Activated CD4-positive, alpha-beta memory T cell treated with anti-CD3 and anti-CD28 coated beads, Interleukin-2, amount 10 ng/mL, durations not matched to agents 7 days and 5 days (primary cell): ENCODE data around the gene TET2. TPM values are rescaled to one million over a fixed set of nuclear protein-coding genes. Genes with fewer than 3 reads are reported as not detected.

Source experiments
- CTCF ChIA-PET: fragments of 350-600 bp; sonication (Branson Sonifier 250); formaldehyde crosslinking; loops from one replicate; lab custom pipeline; 2021; ENCODE audit warnings: antibody characterized with exemption, inconsistent platforms; lab: Charles Lee
- POLR2A ChIA-PET: fragments of 350-600 bp; sonication (Branson Sonifier 250); formaldehyde crosslinking; loops from one replicate; lab custom pipeline; 2021; ENCODE audit warnings: antibody characterized with exemption; lab: Charles Lee
- DNase-seq: peaks from one replicate; pipeline ENCODE4 v3.0.0-alpha.2; 2020
- H3K27ac Mint-ChIP-seq: one replicate; pipeline ENCODE4 v1.8.0; 2021; ENCODE audit warnings: mild to moderate bottlenecking, mixed read lengths
- H3K27me3 Mint-ChIP-seq: one replicate; pipeline ENCODE4 v1.8.0; 2021; ENCODE audit warnings: mixed read lengths
- H3K36me3 Mint-ChIP-seq: one replicate; pipeline ENCODE4 v1.8.0; 2021; ENCODE audit warnings: low read depth, mixed read lengths
- H3K4me1 Mint-ChIP-seq: one replicate; pipeline ENCODE4 v1.8.0; 2021; ENCODE audit warnings: mixed read lengths
- H3K4me3 Mint-ChIP-seq: one replicate; pipeline ENCODE4 v1.8.0; 2021; ENCODE audit warnings: mild to moderate bottlenecking, mixed read lengths
- H3K9me3 Mint-ChIP-seq: one replicate; pipeline ENCODE4 v1.8.0; 2021; ENCODE audit warnings: mixed read lengths
- total RNA-seq, 2 experiments: library from RNA; stranded (reverse); gene quantifications; one replicate each; pipeline ENCODE4 v1.2.3, GENCODE V29; 2021

The TET2 gene
- total RNA-seq, 2 experiments from 2014 or later: 25.0 to 25.9 TPM

GRCh38 chr4:105127170-105127445 is 19.6 kb upstream of the TET2 start:
- H3K27ac Mint-ChIP-seq: no peak overlapping the region
- peaks cover 3% of the 10 kb centered on the region for H3K27me3 Mint-ChIP-seq
- H3K4me3 Mint-ChIP-seq: no peak overlapping the region
- H3K36me3 Mint-ChIP-seq: no peaks in the 10 kb centered on the region
- H3K4me1 Mint-ChIP-seq: no peaks in the 10 kb centered on the region
- ChIA-PET POLR2A (no interaction called here), CTCF (no interaction called here)
- H3K9me3 Mint-ChIP-seq: no peaks in the 10 kb centered on the region
- DNase-seq: no peak

GRCh38 chr4:105128208-105128607 is 18.5 kb upstream of the TET2 start:
- Mint-ChIP-seq H3K4me3 (no peak overlapping the region), H3K27me3 (peaks cover 3% of the 10 kb centered on the region), H3K9me3 (no peaks in the 10 kb centered on the region), H3K36me3 (no peaks in the 10 kb centered on the region), H3K27ac (no peak overlapping the region), H3K4me1 (no peaks in the 10 kb centered on the region)
- no peak for DNase-seq
- ChIA-PET CTCF (no interaction called here), POLR2A (no interaction called here)

GRCh38 chr4:105129286-105130040 is 17.2 kb upstream of the TET2 start:
- Mint-ChIP-seq H3K4me3 (no peak overlapping the region), H3K4me1 (no peaks in the 10 kb centered on the region), H3K9me3 (no peaks in the 10 kb centered on the region), H3K27me3 (peaks cover 3% of the 10 kb centered on the region), H3K27ac (no peak overlapping the region), H3K36me3 (no peaks in the 10 kb centered on the region)
- ChIA-PET POLR2A (interaction anchor here (0.6 kb wide), 1 partner anchor 635 kb away, joined by 4 read pairs; no protein-coding TSS in a partner anchor), CTCF (no interaction called here)
- DNase-seq: no peak

DNA sequence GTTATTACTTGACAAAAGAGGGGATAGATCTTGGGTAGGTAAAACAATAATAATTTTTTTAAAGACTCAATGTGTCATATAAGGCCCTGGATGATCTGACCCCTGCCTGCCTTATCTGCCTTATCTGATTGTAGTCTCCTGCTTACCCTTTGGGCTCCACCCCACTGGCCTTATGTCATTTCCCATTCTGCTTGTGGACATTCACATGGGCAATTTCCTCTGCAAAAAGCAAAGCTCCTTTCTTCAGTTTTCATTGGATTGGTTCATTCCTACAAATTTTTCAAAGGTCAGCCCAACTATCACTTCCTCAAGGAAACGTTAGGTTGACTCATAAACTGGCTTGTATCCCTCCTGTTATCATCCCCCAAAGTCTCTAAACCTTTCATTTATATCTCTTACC is 15.7 kb upstream of the TET2 start:
- H3K4me1 Mint-ChIP-seq: peaks cover 2% of the 10 kb centered on the region
- ChIA-PET CTCF (interaction anchor here (0.6 to 0.9 kb wide), 2 partner anchors 10 to 351 kb away, joined by 3 read pairs; no protein-coding TSS in a partner anchor), POLR2A (interaction anchor here (0.7 kb wide), 1 partner anchor 46 kb away, joined by 3 read pairs; no protein-coding TSS in a partner anchor)
- H3K4me3 Mint-ChIP-seq: no peak overlapping the region
- H3K27me3 Mint-ChIP-seq: peaks cover 3% of the 10 kb centered on the region
- no peak for DNase-seq
- H3K9me3 Mint-ChIP-seq: no peaks in the 10 kb centered on the region
- no peaks in the 10 kb centered on the region for H3K36me3 Mint-ChIP-seq
- H3K27ac Mint-ChIP-seq: no peak overlapping the region

DNA sequence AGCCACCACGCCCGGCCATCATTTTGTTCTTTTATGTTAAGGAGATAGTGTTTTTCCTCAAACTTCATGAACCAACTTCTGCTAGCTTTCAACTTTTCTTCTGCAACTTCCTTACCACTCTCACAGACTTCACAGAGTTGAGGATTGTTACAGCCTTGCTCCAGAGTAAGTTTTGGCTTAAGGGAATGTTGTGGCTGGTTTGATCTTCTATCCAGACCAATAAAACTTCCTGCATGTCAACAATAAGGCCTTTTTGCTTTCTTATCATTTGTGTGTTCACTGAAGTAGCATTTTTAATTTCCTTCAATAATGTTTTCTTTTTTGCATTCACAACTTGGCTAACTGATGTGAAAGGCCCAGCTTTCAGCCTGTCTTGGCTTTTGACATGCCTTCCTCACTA is 12.7 kb upstream of the TET2 start:
- no peak for DNase-seq
- peaks cover 9% of the 10 kb centered on the region for H3K4me1 Mint-ChIP-seq
- H3K27ac Mint-ChIP-seq: no peak overlapping the region
- H3K9me3 Mint-ChIP-seq: no peaks in the 10 kb centered on the region
- POLR2A ChIA-PET: interaction anchor here (0.7 kb wide), 1 partner anchor 13 kb away, joined by 3 read pairs; the partner anchor contains the start of gene TET2
- CTCF ChIA-PET: no interaction called here
- no peaks in the 10 kb centered on the region for H3K36me3 Mint-ChIP-seq
- no peak overlapping the region for H3K4me3 Mint-ChIP-seq
- peaks cover 2% of the 10 kb centered on the region for H3K27me3 Mint-ChIP-seq

DNA sequence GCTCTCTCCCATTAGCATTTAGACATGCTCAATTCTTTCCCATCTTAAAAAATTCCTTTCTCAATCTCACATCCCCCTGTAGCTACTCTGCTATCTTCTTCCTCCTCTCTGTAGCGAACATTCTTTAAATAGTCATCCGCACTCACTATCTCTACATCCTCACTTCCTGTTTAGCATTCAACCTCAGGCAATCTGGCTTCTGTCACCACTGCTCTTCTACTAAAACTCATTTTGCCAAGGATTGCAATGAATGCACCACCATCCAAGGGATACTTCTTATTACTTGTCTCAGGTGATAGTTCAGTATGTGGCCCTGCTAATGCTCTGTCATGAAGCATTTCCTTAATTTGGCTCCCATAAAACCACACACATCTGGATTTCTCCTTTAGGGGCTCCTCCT is 10.9 kb upstream of the TET2 start:
- ChIA-PET CTCF (no interaction called here), POLR2A (no interaction called here)
- Mint-ChIP-seq H3K4me1 (peaks cover 9% of the 10 kb centered on the region), H3K27me3 (no peaks in the 10 kb centered on the region), H3K27ac (no peak overlapping the region), H3K36me3 (no peaks in the 10 kb centered on the region), H3K4me3 (no peak overlapping the region), H3K9me3 (no peaks in the 10 kb centered on the region)
- no peak for DNase-seq

DNA sequence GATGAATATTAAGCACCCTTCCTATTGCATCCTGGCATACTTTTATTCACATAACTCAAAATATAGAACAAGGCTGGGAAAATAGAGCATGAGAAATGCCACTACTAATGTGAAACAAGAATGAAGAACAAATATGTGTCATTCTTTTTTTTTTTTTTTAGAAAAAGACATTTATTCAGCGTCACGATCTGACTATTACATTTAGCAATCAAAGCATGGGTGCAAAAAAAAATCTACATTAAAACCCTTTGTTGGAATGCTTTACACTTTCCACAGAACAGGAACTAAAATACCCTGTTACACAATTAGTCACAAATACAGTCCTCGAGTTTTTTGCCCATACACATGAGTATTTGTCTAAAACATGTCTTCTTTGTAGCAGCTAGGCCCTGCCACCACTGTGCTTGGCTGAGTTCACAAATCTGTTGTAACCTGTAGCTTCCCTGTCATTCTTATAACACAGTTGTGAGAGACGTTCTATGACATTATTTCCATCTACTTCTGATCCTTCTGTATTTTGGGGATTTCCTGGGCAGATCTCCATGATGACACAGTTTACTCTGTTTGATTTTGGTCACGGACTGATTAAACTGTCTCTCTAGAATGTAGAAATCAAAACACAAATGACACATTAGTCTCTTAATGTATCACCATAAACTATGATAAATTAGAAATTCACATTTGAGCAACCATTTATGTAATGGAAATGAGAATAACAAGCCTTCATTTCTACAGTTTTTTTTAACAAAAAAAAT is 9.4 kb upstream of the TET2 start:
- DNase-seq: no peak
- Mint-ChIP-seq H3K4me1 (peaks cover 9% of the 10 kb centered on the region), H3K4me3 (no peak overlapping the region), H3K36me3 (no peaks in the 10 kb centered on the region), H3K9me3 (no peaks in the 10 kb centered on the region), H3K27ac (no peak overlapping the region), H3K27me3 (no peaks in the 10 kb centered on the region)
- CTCF ChIA-PET: interaction anchor here (1.8 to 2.0 kb wide), 2 partner anchors 334 to 336 kb away, joined by 5 to 12 read pairs; partner anchors contain the start of gene PPA2
- POLR2A ChIA-PET: interaction anchor here (1.0 kb wide), 1 partner anchor 336 kb away, joined by 3 read pairs; no protein-coding TSS in a partner anchor

GRCh38 chr4:105139646-105140045 is 7.0 kb upstream of the TET2 start:
- ChIA-PET POLR2A (no interaction called here), CTCF (interaction anchor here (1.3 to 4.8 kb wide), 4 partner anchors 8 to 334 kb away, joined by 3 to 27 read pairs (median 12); partner anchors contain the start of gene PPA2)
- Mint-ChIP-seq H3K27me3 (no peaks in the 10 kb centered on the region), H3K4me1 (peaks cover 12% of the 10 kb centered on the region), H3K36me3 (no peaks in the 10 kb centered on the region), H3K4me3 (no peak overlapping the region), H3K27ac (no peak overlapping the region), H3K9me3 (no peaks in the 10 kb centered on the region)
- no peak for DNase-seq

- H3K27ac Mint-ChIP-seq: no peak overlapping the region
- no peaks in the 10 kb centered on the region for H3K27me3 Mint-ChIP-seq
- H3K36me3 Mint-ChIP-seq: no peaks in the 10 kb centered on the region
- H3K4me1 Mint-ChIP-seq: peaks cover 18% of the 10 kb centered on the region
- H3K9me3 Mint-ChIP-seq: no peaks in the 10 kb centered on the region
- POLR2A ChIA-PET: interaction anchor here (1.5 to 2.3 kb wide), 2 partner anchors 331 to 333 kb away, joined by 7 to 8 read pairs; partner anchors contain the start of gene PPA2
- no peak overlapping the region for H3K4me3 Mint-ChIP-seq
- DNase-seq: peak; percentile 49
- CTCF ChIA-PET: interaction anchor here (0.7 to 4.8 kb wide), 8 partner anchors 9 to 333 kb away, joined by 3 to 27 read pairs (median 3); partner anchors contain the start of gene PPA2
Measured at GRCh38 chr4:105140684-105141490, 5.8 kb upstream of the TET2 start.

DNA sequence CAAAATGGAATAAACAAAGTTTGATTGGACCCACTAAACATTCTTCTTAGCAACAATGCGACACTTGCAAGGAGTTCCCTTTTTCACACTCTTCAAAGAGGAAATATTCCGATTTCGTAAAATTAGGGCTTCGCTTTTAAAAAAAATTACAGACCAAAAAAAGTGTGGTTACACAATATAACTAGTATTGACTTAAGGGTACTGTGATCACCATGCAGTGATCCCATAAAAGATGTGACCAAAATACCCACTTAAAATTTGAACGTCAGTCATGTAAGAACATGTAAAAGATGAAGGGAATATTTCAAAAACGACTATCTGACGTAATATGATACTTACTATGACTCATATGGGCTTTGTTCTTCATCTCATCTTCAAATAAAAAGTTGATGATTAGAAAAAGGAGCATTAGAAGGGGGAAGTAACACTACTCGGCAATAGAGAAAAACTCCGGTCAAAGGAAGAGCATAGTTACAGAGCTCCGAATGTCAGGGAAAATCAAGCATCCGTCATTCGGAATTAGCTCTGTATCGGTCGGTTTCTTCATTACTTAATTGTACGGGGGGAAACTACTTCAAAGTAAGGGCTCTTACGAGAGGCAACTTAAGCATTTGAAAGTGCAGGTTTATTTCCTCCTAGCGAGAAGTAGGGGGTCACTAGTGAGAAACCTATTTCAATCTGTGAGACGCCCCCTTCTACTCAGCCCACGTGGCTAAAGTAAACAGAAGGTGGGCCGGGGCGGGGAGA is 1.3 kb upstream of the TET2 start:
- Mint-ChIP-seq H3K27me3 (no peaks in the 10 kb centered on the region), H3K27ac (peak overlapping the region; percentile 58), H3K9me3 (no peaks in the 10 kb centered on the region), H3K36me3 (peaks cover 13% of the 10 kb centered on the region), H3K4me1 (peaks cover 30% of the 10 kb centered on the region), H3K4me3 (peak overlapping the region; percentile 99)
- ChIA-PET POLR2A (interaction anchor here (1.9 kb wide), 1 partner anchor 328 kb away, joined by 11 read pairs; the partner anchor contains the start of gene PPA2), CTCF (interaction anchor here (1.0 kb wide), 1 partner anchor 328 kb away, joined by 6 read pairs; the partner anchor contains the start of gene PPA2)
- no peak for DNase-seq

DNA sequence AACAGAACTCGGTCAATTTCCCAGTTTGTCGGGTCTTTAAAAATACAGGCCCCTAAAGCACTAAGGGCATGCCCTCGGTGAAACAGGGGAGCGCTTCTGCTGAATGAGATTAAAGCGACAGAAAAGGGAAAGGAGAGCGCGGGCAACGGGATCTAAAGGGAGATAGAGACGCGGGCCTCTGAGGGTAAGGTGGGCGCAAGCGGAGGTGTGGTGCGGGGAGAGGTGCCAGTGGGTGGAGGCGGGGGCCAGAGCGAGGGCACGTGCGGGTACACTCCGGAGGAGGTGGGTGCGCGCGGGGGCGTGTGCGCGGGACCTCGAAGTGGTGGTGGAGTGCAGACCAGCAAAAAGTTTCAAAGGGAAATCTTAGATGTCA is 787 bp upstream of the TET2 start:
- peak; percentile 35 for DNase-seq
- Mint-ChIP-seq H3K36me3 (peaks cover 16% of the 10 kb centered on the region), H3K4me1 (peaks cover 32% of the 10 kb centered on the region), H3K27ac (peak overlapping the region; percentile 58), H3K27me3 (no peaks in the 10 kb centered on the region), H3K9me3 (no peaks in the 10 kb centered on the region), H3K4me3 (peak overlapping the region; percentile 99)
- CTCF ChIA-PET: interaction anchor here (1.0 to 2.3 kb wide), 2 partner anchors 328 kb away, joined by 6 to 20 read pairs; partner anchors contain the start of gene PPA2
- POLR2A ChIA-PET: interaction anchor here (1.9 to 2.4 kb wide), 3 partner anchors 17 to 328 kb away, joined by 11 to 44 read pairs (median 13); partner anchors contain the start of gene PPA2
